Activated CD8-positive, alpha-beta memory T cell treated with anti-CD3 and anti-CD28 coated beads for 24 hours (primary cell): Measurements from ENCODE around the gene CHD2.

Experiments
- DNase-seq: peaks from one replicate; pipeline ENCODE4 v3.0.0-alpha.2; 2020

Gene CHD2

GRCh38 chr15:92963794-92964193 is 63.7 kb downstream of the CHD2 start:
- no peak for DNase-seq

DNA sequence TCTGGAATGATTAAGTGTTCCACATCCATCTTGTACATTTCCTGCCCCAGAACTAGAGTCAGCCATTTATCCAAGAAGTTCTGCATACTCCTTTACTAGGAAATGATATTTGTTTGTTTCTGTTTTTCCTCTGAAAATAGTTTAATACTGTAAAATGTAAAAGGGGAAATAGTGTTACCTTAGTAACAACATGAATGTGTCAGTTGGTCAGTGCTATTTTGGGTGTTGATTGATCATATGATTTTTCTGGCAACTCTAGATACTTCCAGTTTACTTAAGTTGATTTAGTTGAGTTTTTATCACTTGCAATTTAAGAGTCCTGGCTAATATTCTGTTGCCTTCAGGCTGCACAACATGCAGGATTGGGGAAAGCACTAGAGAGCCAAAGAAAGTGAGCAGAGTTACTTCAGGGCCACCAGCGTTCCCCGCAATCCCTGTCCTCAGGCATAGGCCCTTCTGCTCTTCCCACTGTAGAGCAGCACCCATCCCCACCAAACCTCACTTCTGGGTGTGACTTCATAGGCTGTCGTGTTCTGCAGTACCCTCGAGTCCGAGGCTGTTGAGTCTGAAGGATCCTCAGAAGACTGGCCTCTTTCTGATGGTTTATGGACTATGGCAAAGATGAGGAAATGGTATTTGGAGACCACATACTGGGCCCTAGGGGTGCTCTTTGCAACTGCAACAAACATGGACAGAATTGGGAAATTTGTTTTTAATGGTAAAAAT is 69.0 kb downstream of the CHD2 start:
- no peak for DNase-seq

GRCh38 chr15:92970656-92971055 is 70.5 kb downstream of the CHD2 start:
- no peak for DNase-seq

- no peak for DNase-seq
Observed at GRCh38 chr15:92971081-92971480, 71.0 kb downstream of the CHD2 start.

DNA sequence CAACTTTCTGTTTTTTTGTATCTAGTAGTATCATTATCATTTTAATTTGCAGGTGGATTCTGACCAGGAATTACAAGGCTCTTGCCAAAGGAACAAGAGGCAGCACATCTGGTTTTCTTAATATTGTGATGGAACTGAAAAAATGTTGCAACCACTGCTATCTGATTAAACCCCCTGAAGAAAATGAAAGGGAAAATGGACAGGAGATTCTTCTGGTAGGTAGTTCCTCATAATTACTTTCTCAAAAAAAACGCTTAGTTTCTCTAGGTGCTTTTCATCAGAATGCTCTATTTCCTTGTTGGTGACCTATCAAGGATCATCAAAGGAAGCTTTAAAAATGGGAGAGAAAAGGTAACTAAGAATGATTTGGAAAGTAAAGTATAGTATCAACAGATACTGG is 71.6 kb downstream of the CHD2 start:
- no peak for DNase-seq

- DNase-seq: no peak
Observed at GRCh38 chr15:92974183-92974915, 74.2 kb downstream of the CHD2 start.

DNA sequence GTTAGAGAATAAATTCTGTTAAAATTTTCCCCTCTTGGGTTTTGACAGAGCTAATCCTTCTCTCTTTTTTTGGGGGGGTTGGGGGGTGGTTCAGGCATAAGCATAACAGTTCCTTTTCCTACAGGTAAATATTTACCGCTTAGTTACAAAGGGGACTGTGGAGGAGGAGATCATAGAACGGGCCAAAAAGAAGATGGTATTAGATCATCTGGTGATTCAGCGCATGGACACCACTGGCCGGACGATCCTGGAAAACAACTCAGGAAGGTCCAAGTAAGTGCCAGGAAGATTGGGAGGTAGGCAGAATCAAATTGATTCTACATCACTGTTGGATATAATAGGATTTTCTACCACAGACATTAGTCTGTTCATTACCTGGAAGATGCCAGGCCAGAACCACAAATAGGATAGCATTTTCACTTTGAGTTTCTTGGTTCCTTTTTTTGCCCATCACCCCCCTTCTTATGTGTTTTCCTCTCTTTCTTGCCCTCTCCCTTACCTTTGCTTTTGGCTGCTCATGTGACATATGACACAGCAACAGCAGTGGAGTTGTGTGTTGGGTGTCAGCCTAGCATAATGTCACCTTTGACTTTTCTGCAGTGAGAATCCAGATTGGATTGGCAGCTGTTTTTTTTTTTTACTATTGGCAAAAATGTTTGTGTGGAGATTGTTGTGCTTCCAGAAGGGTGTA is 79.0 kb downstream of the CHD2 start:
- no peak for DNase-seq

DNA sequence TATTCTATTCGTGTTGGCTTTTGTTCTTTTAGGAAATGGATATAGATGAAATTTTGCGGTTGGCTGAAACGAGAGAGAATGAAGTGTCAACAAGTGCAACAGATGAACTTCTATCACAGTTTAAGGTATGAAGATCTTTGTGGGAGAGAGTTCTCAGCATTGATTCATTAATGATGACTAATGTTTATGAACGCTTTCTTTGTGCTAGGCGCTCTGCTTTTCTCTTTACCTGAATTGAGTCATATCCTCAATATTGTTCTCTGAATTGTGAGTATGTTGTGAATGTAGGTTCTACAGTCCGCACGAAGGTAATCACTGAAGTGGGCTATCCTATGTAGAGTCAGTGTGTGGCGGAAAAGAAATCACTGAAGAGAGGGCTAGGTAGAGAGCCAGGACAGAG is 81.2 kb downstream of the CHD2 start:
- DNase-seq: no peak

DNA sequence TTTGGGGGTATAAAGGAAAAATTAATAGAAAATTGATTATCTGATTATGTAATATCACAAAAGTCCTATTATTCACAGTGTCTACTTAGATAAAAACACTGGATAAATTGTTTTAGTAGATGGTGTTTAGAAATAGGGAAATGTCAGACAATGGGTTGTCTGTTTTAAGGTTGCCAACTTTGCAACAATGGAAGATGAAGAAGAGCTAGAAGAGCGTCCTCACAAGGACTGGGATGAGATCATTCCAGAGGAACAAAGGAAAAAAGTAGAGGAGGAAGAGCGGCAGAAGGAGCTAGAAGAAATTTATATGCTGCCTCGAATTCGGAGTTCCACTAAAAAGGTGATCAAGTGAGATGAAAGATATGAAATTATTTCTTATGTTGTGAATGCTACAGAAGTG is 84.0 kb downstream of the CHD2 start:
- DNase-seq: no peak

GRCh38 chr15:92989470-92989869 is 89.3 kb downstream of the CHD2 start:
- no peak for DNase-seq

GRCh38 chr15:92990031-92990430 is 89.9 kb downstream of the CHD2 start:
- DNase-seq: no peak

- no peak for DNase-seq
Observed at GRCh38 chr15:92992720-92993119, 92.6 kb downstream of the CHD2 start.

GRCh38 chr15:92997821-92998220 is 97.7 kb downstream of the CHD2 start:
- DNase-seq: no peak

- DNase-seq: no peak
Observed at GRCh38 chr15:93001156-93001555, 101.0 kb downstream of the CHD2 start.

- DNase-seq: no peak
Observed at GRCh38 chr15:93001881-93002280, 101.8 kb downstream of the CHD2 start.

GRCh38 chr15:93005133-93005532 is 105.0 kb downstream of the CHD2 start:
- DNase-seq: no peak

DNA sequence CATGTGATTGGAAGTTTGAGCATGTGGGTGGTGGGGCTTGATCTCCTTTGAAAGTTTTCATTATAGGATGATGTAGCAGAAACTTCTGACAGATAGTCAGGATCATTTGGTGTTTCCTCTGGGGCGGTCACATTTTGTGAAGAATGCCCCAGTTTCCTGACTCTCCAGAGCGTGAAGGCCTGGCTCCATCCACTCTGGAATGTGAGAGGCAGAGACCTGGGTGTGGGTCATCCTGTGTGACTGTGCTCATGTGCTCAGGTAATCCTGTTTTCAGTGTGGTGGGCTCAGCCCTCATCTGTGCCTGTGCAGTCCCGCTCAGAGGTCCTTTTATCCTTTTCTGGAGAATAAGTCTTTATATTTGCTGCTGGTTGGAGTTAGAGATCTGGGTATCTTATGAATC is 107.9 kb downstream of the CHD2 start:
- no peak for DNase-seq

GRCh38 chr15:93012786-93013185 is 112.7 kb downstream of the CHD2 start:
- no peak for DNase-seq

DNA sequence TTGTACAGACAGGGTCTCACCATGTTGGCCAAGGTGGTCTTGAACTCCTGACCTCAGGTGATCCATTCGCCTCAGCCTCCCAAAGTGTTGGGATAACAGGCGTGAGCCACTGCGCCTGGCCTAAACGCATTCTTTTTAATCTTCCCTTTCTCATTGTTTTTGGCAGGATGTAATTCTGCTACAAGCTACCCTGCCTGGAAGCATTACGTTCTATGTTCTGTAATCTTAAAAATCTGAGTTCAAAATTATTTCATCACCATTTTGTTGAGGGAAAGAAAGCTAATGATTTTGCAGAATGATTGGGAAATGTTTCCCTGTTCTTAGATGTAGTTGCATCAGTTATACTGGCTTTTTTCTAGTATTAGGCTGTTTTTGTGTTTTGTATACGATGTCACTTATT is 117.4 kb downstream of the CHD2 start:
- no peak for DNase-seq

DNA sequence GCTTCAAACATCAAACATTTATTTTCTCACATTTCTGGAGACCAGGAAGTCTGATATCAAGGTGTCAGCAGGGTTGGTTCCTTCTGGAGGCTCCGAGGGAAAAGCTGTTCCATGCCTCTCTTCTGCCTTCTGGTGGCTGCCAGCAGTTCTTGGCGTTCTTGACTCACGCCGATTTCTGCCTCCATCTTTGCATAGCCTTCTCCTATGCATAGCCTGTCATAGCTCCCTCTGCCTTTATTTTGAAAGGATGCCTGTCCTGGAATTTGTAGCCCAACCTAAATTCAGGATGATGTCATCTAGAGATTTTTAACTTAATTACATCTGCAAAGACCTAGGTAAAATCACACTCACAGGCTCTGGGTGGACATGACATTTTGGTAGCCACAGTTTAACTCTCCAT is 118.5 kb downstream of the CHD2 start:
- no peak for DNase-seq

- no peak for DNase-seq
Observed at GRCh38 chr15:93019090-93019489, 119.0 kb downstream of the CHD2 start.

GRCh38 chr15:93019971-93020370 is 119.8 kb downstream of the CHD2 start:
- DNase-seq: no peak

DNA sequence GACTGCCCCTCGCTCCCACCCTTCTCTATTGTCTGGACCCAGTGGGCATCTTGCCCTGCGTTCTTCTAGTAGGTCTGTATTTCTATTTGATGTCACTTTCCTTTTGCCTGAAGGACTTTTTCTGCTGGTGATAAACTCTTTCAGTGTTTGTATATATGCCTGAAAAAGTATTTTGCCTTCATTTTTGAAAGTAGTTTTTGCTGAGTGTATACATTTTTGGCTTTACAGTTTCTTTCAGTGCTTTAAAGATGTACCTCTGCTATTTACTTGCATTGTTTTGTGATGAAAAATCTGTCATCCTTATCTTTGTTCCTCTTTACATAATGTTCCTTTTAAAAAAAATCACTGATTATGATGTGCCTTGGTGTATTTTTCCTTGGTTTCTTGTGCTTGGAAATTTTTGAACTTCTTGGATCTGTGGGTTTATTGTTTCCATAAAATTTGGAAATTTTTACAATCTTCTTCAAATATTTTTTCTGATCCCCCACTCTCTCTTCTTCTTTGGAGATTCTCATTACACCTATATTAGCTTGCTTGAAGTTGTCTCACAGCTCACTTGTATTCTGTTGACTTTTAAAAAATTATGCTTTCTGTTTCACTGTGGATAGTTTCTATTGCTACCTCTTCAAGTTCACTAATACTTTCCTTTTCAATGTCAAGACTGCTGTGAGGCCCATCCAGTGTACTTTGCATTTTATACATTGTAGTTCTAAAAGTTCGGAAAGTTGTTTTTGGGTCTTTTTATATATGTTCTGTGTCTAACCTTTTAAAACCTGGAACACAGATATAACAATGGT is 121.0 kb downstream of the CHD2 start:
- DNase-seq: no peak
